Stomach (tissue), 9 donors: ENCODE data around the gene COX4I2. TPM values are rescaled to one million over a fixed set of nuclear protein-coding genes. Genes with fewer than 3 reads are reported as not detected.

Experiments
- DNase-seq, 2 donors: peaks; one replicate each; pipeline versions ENCODE4 v3.0.0 to v3.0.0-alpha.2; 2013 to 2019
- H3K27ac ChIP-seq, 5 donors: fragments of 200-600 bp in 4 of 5; sonication (generic) in 4 of 5; one replicate each; pipeline ENCODE4 v1.5.1; 2013 to 2019; ENCODE audit warnings: mild to moderate bottlenecking in 1 of 5, moderate library complexity in 1 of 5
- H3K27me3 ChIP-seq, 3 donors: fragments of 200-600 bp; sonication (generic); one replicate each; pipeline ENCODE4 v1.5.1; 2017 to 2019; ENCODE audit warnings: mixed run types in 1 of 3
- H3K36me3 ChIP-seq, 4 donors: fragments of 200-600 bp; sonication (generic); 1 replicate in 3 of 4; 2 replicates in 1 of 4; pipeline ENCODE4 v1.5.1; 2016 to 2019
- H3K4me1 ChIP-seq, 4 donors: fragments of 200-600 bp; sonication (generic); one replicate each; pipeline ENCODE4 v1.5.1; 2016 to 2019
- H3K4me3 ChIP-seq, 4 donors: fragments of 200-600 bp; sonication (generic) in 3 of 4; one replicate each; pipeline ENCODE4 v1.5.1; 2016 to 2019; ENCODE audit warnings: mild to moderate bottlenecking in 1 of 4
- H3K9me3 ChIP-seq, 4 donors: fragments of 200-600 bp; sonication (generic); one replicate each; pipeline ENCODE4 v1.5.1; 2016 to 2019
- CTCF ChIP-seq, 7 experiments: fragments of 450-650 bp in 4 of 7; fragments of 200-600 bp in 3 of 7; sonication (generic) in 3 of 7; IDR thresholded peaks; one replicate each; pipeline ENCODE4 v1.5.1; 2016 to 2019; ENCODE audit warnings: antibody characterized with exemption in 7 of 7, control low read depth in 2 of 7, mild to moderate bottlenecking in 1 of 7
- EP300 ChIP-seq: sonication (generic); formaldehyde crosslinking; IDR thresholded peaks from one replicate; pipeline ENCODE4 v1.6.1; 2017; ENCODE audit warnings: antibody characterized with exemption
- POLR2A ChIP-seq, 4 donors: fragments of 450-650 bp; IDR thresholded peaks; one replicate each; pipeline ENCODE4 v1.6.1; 2016; ENCODE audit warnings: antibody characterized with exemption in 4 of 4, control low read depth in 2 of 4, mild to moderate bottlenecking in 1 of 4, moderate library complexity in 1 of 4
- POLR2AphosphoS5 ChIP-seq, 3 donors: sonication (generic); formaldehyde crosslinking; IDR thresholded peaks; one replicate each; pipeline ENCODE4 v1.6.1; 2016; ENCODE audit warnings: antibody characterized with exemption in 3 of 3
- WGBS, 5 donors: extraction: QIAGEN DNeasy Blood & Tissue Kit in 3 of 5; methylation state at CpG; one replicate each; pipeline versions ENCODE4 v1.1.5 to v1.1.7; 2013 to 2018; 5-methylcytosine and 5-hydroxymethylcytosine counted together
- intact Hi-C: fragments of 100-400 bp; cut with DNase I; formaldehyde crosslinking; loops from one replicate; pipeline ENCODE4 v1.15.1; 2023; ENCODE audit warnings: low total_unique reads
- polyA plus RNA-seq, 3 donors: library from polyadenylated mRNA; stranded (reverse); fragments of 200-250 nt; gene quantifications; one replicate each; pipeline ENCODE4 v1.2.3, GENCODE V29; 2013
- total RNA-seq, 5 donors: library from RNA; depleted of rRNA; stranded (reverse); fragments of >200 nt; gene quantifications; one replicate each; pipeline versions ENCODE4 v1.1.0 to v1.2.3, GENCODE V29; 2014 to 2016
- donor health status: healthy with polysubstance abuse.
- donor health status: Bipolar disorder and iron deficiency.
- donor health status: healthy.

COX4I2 gene
- total and polyA plus RNA-seq, 8 donors, result 1.8 to 6.7 (median 4.2) TPM; not detected in 3

GRCh38 chr20:31597481-31597855 is 40.2 kb upstream of the COX4I2 start:
- Histone ChIP-seq H3K9me3 (no peaks in the 10 kb centered on the region), H3K36me3 (no peaks in the 10 kb centered on the region), H3K27ac (peak overlapping the region; percentile 59 to 85 (median 81)), H3K4me3 (no peak overlapping the region), H3K27me3 (no peaks in the 10 kb centered on the region), H3K4me1 (peaks cover under 1 to 37% (median 27%) of the 10 kb centered on the region in 4 donors)
- intact Hi-C loops, result no loop called here
- TF ChIP-seq POLR2AphosphoS5 (IDR thresholded peaks at IDR 0.05), result peak in 1 of 3 donors; percentile 52
- TF ChIP-seq EP300, result no peak
- WGBS, 5 donors, result 66 to 89% (median 73%) methylated on average over 2 of the region's 2 CpGs
- DNase-seq, result no peak

GRCh38 chr20:31602431-31602778 is 35.3 kb upstream of the COX4I2 start:
- Histone ChIP-seq H3K27ac (peak overlapping the region; percentile 63 to 96 (median 94)), H3K27me3 (peaks cover 0 to 11% (median 5%) of the 10 kb centered on the region in 3 donors), H3K36me3 (peaks cover 0 to 3% (median 0%) of the 10 kb centered on the region in 4 donors), H3K4me1 (peaks cover 14 to 55% (median 49%) of the 10 kb centered on the region in 4 donors), H3K4me3 (no peak overlapping the region), H3K9me3 (no peaks in the 10 kb centered on the region)
- DNase-seq, result no peak
- TF ChIP-seq POLR2AphosphoS5 (IDR thresholded peaks at IDR 0.05), result no peak
- no peak for TF ChIP-seq EP300
- TF ChIP-seq POLR2A (IDR thresholded peaks at IDR 0.05), result no peak
- no peak for TF ChIP-seq CTCF (IDR thresholded peaks at IDR 0.05)
- 49 to 73% (median 72%) methylated on average over 4 of the region's 4 CpGs for WGBS, 5 donors
- intact Hi-C loops, result no loop called here

GRCh38 chr20:31602779-31603441 is 34.8 kb upstream of the COX4I2 start:
- intact Hi-C loops, result no loop called here
- DNase-seq, result peak; percentile 49 to 76
- Histone ChIP-seq H3K27ac (peak overlapping the region; percentile 63 to 96 (median 94)), H3K9me3 (no peaks in the 10 kb centered on the region), H3K4me1 (peaks cover 16 to 56% (median 54%) of the 10 kb centered on the region in 4 donors), H3K36me3 (peaks cover 0 to 3% (median 0%) of the 10 kb centered on the region in 4 donors), H3K27me3 (peaks cover 0 to 13% (median 5%) of the 10 kb centered on the region in 3 donors), H3K4me3 (no peak overlapping the region)
- WGBS, 5 donors, result 46 to 56% (median 50%) methylated on average over 17 of the region's 17 CpGs
- TF ChIP-seq POLR2A (IDR thresholded peaks at IDR 0.05), result no peak
- peak in 2 of 3 donors; percentile 69 to 79 for TF ChIP-seq POLR2AphosphoS5 (IDR thresholded peaks at IDR 0.05)

GRCh38 chr20:31603822-31604566 is 33.7 kb upstream of the COX4I2 start:
- TF ChIP-seq POLR2A (IDR thresholded peaks at IDR 0.05) (peak in 2 of 4 donors; percentile 56), CTCF (IDR thresholded peaks at IDR 0.05) (no peak), POLR2AphosphoS5 (IDR thresholded peaks at IDR 0.05) (peak; percentile 93 to 98 (median 94)), EP300 (peak; percentile 76)

GRCh38 chr20:31604567-31605030 is 33.1 kb upstream of the COX4I2 start:
- Histone ChIP-seq H3K4me3 (peak overlapping the region; percentile 57 to 85 (median 81)), H3K9me3 (no peaks in the 10 kb centered on the region), H3K27ac (peak overlapping the region; percentile 86 to 96 (median 94)), H3K27me3 (peaks cover 0 to 18% (median 5%) of the 10 kb centered on the region in 3 donors), H3K4me1 (peaks cover 32 to 73% (median 69%) of the 10 kb centered on the region in 4 donors), H3K36me3 (peaks cover 0 to 3% (median 0%) of the 10 kb centered on the region in 4 donors)
- intact Hi-C loops, result no loop called here
- WGBS, 5 donors, result 0 to 1% (median 1%) methylated on average over 14 of the region's 14 CpGs
- no peak for DNase-seq
- TF ChIP-seq CTCF (IDR thresholded peaks at IDR 0.05) (no peak), POLR2A (IDR thresholded peaks at IDR 0.05) (no peak), EP300 (no peak), POLR2AphosphoS5 (IDR thresholded peaks at IDR 0.05) (no peak)

More at GRCh38 chr20:31603822-31604566, 33.7 kb upstream of the COX4I2 start:
- H3K36me3 ChIP-seq, result peaks cover 0 to 3% (median 0%) of the 10 kb centered on the region in 4 donors
- H3K4me3 ChIP-seq, result peak overlapping the region; percentile 57 to 85 (median 81)
- 8 to 10% (median 8%) methylated on average over 43 of the region's 43 CpGs for WGBS, 5 donors
- DNase-seq, result peak; percentile 96 to 99
- peaks cover 27 to 67% (median 65%) of the 10 kb centered on the region in 4 donors for H3K4me1 ChIP-seq
- no peaks in the 10 kb centered on the region for H3K9me3 ChIP-seq
- peaks cover 0 to 18% (median 5%) of the 10 kb centered on the region in 3 donors for H3K27me3 ChIP-seq
- intact Hi-C loops, result no loop called here
- peak overlapping the region; percentile 86 to 96 (median 94) for H3K27ac ChIP-seq
